Colonic mucosa (tissue), 4 donors: ENCODE measurements around the gene CAVIN1. TPM values are rescaled to one million over a fixed set of nuclear protein-coding genes. Genes with fewer than 3 reads are reported as not detected.
"Not testable (repeated sequence)": the region's sequence is repeated elsewhere in the genome, so short reads cannot be mapped to it uniquely, and the experiment has no call there.

Source experiments
- DNase-seq: peaks from one replicate; pipeline ENCODE4 v3.0.0-alpha.2; 2020
- H3K27ac ChIP-seq: fragments of 200-600 bp; one replicate; pipeline ENCODE4 v1.8.0; 2021
- H3K27me3 ChIP-seq: fragments of 200-600 bp; one replicate; pipeline ENCODE4 v1.8.0; 2021
- H3K36me3 ChIP-seq: fragments of 200-600 bp; one replicate; pipeline ENCODE4 v1.8.0; 2021
- H3K4me1 ChIP-seq: fragments of 200-600 bp; one replicate; pipeline ENCODE4 v1.8.0; 2021; ENCODE audit warnings: mild to moderate bottlenecking
- H3K4me3 ChIP-seq: fragments of 200-600 bp; one replicate; pipeline ENCODE4 v1.8.0; 2021
- H3K9ac ChIP-seq, 2 donors: one replicate each; pipeline ENCODE4 v1.7.0; 2013; ENCODE audit warnings: control low read depth in 2 of 2, low read depth in 2 of 2, low read length in 2 of 2
- H3K9me3 ChIP-seq: fragments of 200-600 bp; one replicate; pipeline ENCODE4 v1.8.0; 2021
- intact Hi-C: fragments of 100-400 bp; cut with DNase I; formaldehyde crosslinking; loops from one replicate; pipeline ENCODE4 v1.14.1; 2022
- total RNA-seq, 2 donors: library from RNA; stranded (reverse); fragmentation: NEBNext Ultra II Directional in 1 of 2; extraction: Animal tissue kit (Norgen Biotek cat#: 25700) in 1 of 2; gene quantifications; one replicate each; pipeline ENCODE4 v1.2.1, GENCODE V29; 2021
- TF ChIP-seq, protein P1 (sequence below): fragments of 200-600 bp; IDR thresholded peaks from one replicate; pipeline ENCODE4 v1.8.0; 2022; ENCODE audit warnings: antibody characterized with exemption, mild to moderate bottlenecking
- donor health status: healthy.
- donor health status: DM: no; HTN: no; CAD: no.
- donor health status: DM: no; HTN: no; CAD: no.

The CAVIN1 gene
- total RNA-seq, 2 donors from 2014 or later, result 25.2 to 74.6 TPM

GRCh38 chr17:42363231-42363630 is 59.8 kb downstream of the CAVIN1 start:
- H3K4me1 ChIP-seq, result peaks cover 18% of the 10 kb centered on the region
- TF ChIP-seq, protein P1, sequence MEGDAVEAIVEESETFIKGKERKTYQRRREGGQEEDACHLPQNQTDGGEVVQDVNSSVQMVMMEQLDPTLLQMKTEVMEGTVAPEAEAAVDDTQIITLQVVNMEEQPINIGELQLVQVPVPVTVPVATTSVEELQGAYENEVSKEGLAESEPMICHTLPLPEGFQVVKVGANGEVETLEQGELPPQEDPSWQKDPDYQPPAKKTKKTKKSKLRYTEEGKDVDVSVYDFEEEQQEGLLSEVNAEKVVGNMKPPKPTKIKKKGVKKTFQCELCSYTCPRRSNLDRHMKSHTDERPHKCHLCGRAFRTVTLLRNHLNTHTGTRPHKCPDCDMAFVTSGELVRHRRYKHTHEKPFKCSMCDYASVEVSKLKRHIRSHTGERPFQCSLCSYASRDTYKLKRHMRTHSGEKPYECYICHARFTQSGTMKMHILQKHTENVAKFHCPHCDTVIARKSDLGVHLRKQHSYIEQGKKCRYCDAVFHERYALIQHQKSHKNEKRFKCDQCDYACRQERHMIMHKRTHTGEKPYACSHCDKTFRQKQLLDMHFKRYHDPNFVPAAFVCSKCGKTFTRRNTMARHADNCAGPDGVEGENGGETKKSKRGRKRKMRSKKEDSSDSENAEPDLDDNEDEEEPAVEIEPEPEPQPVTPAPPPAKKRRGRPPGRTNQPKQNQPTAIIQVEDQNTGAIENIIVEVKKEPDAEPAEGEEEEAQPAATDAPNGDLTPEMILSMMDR, result no peak
- no peak for DNase-seq
- H3K27ac ChIP-seq, result no peak overlapping the region
- H3K36me3 ChIP-seq, result no peaks in the 10 kb centered on the region
- no peaks in the 10 kb centered on the region for H3K27me3 ChIP-seq
- no peak overlapping the region for H3K4me3 ChIP-seq
- intact Hi-C loops, result no loop called here
- H3K9me3 ChIP-seq, result no peaks in the 10 kb centered on the region
- H3K9ac ChIP-seq, result no peak overlapping the region

DNA sequence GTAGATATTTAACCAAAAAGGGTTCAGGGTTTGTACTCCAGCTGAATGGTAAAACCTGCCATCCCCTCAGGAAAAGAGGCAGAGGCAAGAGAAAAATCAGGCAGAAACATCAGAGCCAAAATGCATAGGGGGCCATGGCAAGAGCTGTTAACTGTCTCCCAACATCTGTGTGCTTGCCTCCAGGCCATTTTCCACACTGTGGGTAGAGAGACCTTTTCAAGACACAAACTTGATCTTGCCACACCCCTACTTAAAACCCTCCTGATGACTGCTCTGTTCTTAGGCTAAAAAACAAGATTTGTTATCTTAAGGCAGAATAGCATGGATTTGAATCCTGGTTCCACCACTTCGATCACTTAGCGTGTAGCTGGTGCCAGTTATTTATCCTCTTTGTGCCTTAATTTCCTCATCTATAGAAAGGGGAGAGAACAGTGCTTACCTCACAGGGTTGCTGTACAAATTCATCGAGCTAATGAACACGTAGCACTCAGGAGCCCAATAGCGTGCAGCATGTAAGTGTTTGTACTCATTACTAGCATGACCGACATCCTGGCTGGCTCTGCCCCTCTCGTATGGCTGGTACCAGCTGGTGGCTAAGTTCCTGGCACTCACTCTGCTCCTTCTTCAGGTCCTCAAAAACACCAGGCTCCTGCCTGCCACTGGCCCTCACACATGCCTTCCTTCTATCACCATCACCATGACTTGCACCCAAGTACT is 60.7 kb downstream of the CAVIN1 start:
- Histone ChIP-seq H3K4me1 (peaks cover 18% of the 10 kb centered on the region), H3K27me3 (no peaks in the 10 kb centered on the region), H3K27ac (no peak overlapping the region), H3K4me3 (no peak overlapping the region), H3K9ac (no peak overlapping the region), H3K9me3 (no peaks in the 10 kb centered on the region), H3K36me3 (no peaks in the 10 kb centered on the region)
- TF ChIP-seq, protein P1, result no peak
- DNase-seq, result no peak
- intact Hi-C loops, result no loop called here

DNA sequence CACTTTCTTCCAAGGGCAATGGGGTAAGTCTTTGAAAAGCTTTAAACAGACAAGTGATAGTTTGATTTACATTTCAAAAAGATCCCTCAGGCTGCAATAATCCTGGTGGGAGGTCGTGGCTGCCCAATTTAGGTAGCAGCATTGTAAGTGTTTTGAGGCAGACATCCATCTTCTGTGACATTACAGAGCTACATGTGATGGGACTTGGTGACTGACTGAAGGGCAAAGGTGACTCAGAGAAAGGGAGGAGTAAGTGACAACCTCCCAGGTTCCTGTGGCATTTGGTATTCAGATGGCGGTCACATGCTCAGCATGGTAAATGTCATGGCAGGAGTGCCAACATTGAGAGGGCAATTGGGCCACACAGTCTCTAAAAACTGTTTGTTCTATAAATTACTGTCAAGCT is 61.3 kb downstream of the CAVIN1 start:
- TF ChIP-seq, protein P1, result no peak
- peak; percentile 61 for DNase-seq
- Histone ChIP-seq H3K9ac (no peak overlapping the region), H3K27me3 (no peaks in the 10 kb centered on the region), H3K36me3 (no peaks in the 10 kb centered on the region), H3K4me1 (peaks cover 18% of the 10 kb centered on the region), H3K27ac (no peak overlapping the region), H3K9me3 (no peaks in the 10 kb centered on the region), H3K4me3 (no peak overlapping the region)
- intact Hi-C loops, result no loop called here

GRCh38 chr17:42360388-42360787 is 62.7 kb downstream of the CAVIN1 start:
- H3K27ac ChIP-seq, H3K9ac ChIP-seq, DNase-seq, H3K27me3 ChIP-seq, H3K36me3 ChIP-seq, H3K4me3 ChIP-seq, H3K9me3 ChIP-seq, intact Hi-C loops: not testable (repeated sequence)
- peaks cover 18% of the 10 kb centered on the region for H3K4me1 ChIP-seq

DNA sequence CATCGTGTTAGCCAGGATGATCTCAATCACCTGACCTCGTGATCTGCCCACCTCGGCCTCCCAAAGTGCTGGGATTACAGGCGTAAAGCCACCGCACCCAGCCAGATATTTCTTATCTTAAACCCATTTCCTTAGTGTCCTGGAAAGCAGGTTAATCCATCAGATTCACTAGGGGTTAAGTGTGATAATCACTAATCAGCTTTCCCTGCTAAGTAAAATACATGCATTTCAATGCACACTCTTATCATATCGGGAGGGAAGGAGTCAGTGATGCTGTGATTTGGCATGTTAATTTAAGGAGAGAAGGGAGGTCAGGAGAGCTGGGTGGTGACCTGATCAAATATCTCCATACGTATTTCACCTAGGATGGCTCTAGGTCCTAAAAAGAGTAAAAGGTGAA is 63.9 kb downstream of the CAVIN1 start:
- H3K9ac ChIP-seq, result no peak overlapping the region
- H3K36me3 ChIP-seq, result no peaks in the 10 kb centered on the region
- intact Hi-C loops, result no loop called here
- no peaks in the 10 kb centered on the region for H3K27me3 ChIP-seq
- DNase-seq, result no peak
- no peak overlapping the region for H3K4me3 ChIP-seq
- peaks cover 17% of the 10 kb centered on the region for H3K4me1 ChIP-seq
- H3K9me3 ChIP-seq, result no peaks in the 10 kb centered on the region
- TF ChIP-seq, protein P1, result no peak
- no peak overlapping the region for H3K27ac ChIP-seq

DNA sequence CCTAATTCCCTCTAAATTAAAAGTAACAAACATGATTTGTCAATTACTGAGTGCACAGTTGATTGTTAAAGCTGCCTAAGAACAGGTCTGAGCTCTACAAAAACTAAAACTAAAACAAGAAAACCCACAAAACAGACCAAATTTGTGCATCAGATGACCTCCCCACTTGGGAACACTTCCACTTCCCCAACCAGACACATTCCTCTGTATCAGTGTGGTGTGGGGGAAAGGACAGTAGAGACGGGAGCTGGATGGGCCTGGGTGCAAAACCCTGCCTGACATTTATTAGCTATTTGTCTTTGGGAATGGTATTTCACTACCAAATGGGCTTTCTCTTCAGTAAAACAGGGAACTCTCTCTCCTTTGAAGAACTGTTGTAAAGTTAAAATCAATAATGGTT is 64.6 kb downstream of the CAVIN1 start:
- H3K27me3 ChIP-seq, result no peaks in the 10 kb centered on the region
- peaks cover 14% of the 10 kb centered on the region for H3K4me1 ChIP-seq
- no peak overlapping the region for H3K9ac ChIP-seq
- no peak for DNase-seq
- H3K27ac ChIP-seq, result no peak overlapping the region
- H3K9me3 ChIP-seq, result no peaks in the 10 kb centered on the region
- TF ChIP-seq, protein P1, result no peak
- intact Hi-C loops, result no loop called here
- H3K4me3 ChIP-seq, result no peak overlapping the region
- H3K36me3 ChIP-seq, result no peaks in the 10 kb centered on the region
